Measurements from ENCODE around the gene STPG4. TPM values are rescaled to one million over a fixed set of nuclear protein-coding genes. Genes with fewer than 3 reads are reported as not detected.

The STPG4 gene
- total and polyA plus RNA-seq, 4 experiments from 2014 or later: 0.58 to 0.72 TPM; not detected in 2

DNA sequence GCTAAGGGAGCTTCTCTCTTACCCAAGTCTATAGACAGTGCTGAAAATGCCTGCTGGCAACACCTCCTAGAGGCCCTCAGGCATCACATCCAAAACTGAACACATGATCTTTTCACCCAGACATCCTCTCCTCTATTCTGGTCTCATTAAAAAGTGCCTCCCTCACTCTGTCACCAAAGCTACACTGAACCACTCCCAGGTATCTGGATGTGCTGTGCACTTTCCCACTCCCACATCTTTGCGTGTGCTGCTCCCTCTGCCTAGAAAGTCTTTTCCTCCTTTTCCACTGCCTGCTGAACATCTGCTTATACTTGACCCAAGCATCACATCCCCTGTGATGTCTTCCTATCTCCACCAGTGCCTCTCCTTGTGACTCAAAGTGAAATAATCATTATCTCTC is 26.1 kb upstream of the STPG4 start:
- Mint-ChIP-seq H3K4me1 (peaks cover 7 to 19% (median 11%) of the 10 kb centered on the region in 4 donors), H3K36me3 (peaks cover 0 to 9% of the 10 kb centered on the region in 2 donors), H3K27ac (peak overlapping the region in 2 of 7 donors; percentile 35 to 48), H3K4me3 (peak overlapping the region in 1 of 8 donors; percentile 35), H3K9me3 (peaks cover 0 to 5% (median 0%) of the 10 kb centered on the region in 8 donors), H3K27me3 (peaks cover 7 to 8% of the 10 kb centered on the region in 2 donors)
- Histone ChIP-seq H3K4me1 (ENCODE audit: insufficient read depth, low read length) (peaks cover 8% of the 10 kb centered on the region), H3K27ac (ENCODE audit: low read depth, low read length) (no peak overlapping the region), H3K4me3 (ENCODE audit: low read length in 2 of 2) (no peak overlapping the region), H3K9me3 (ENCODE audit: control insufficient read depth in 1 of 2, low read length in 2 of 2) (no peaks in the 10 kb centered on the region), H3K27me3 (ENCODE audit: insufficient read depth, low read length) (no peaks in the 10 kb centered on the region), H3K36me3 (ENCODE audit: insufficient read depth, low read length) (no peaks in the 10 kb centered on the region)
- ChIA-PET POLR2A (ENCODE audit: partially characterized antibody) (interaction anchor here (1.1 to 1.4 kb wide), 2 partner anchors 22 to 265 kb away, joined by 3 to 4 read pairs; no protein-coding TSS in a partner anchor), CTCF (ENCODE audit: partially characterized antibody) (no interaction called here)
- no peak for DNase-seq
- intact Hi-C loops (cut with micrococcal nuclease): no loop called here

- Mint-ChIP-seq H3K4me1 (peaks cover 7 to 23% (median 12%) of the 10 kb centered on the region in 4 donors), H3K27me3 (peaks cover 6 to 9% of the 10 kb centered on the region in 2 donors), H3K9me3 (peaks cover 0 to 8% (median 0%) of the 10 kb centered on the region in 8 donors), H3K4me3 (no peak overlapping the region), H3K27ac (peak overlapping the region in 1 of 7 donors; percentile 35), H3K36me3 (peaks cover 0 to 13% of the 10 kb centered on the region in 2 donors)
- intact Hi-C loops (cut with micrococcal nuclease): no loop called here
- H3K36me3 ChIP-seq (ENCODE audit: insufficient read depth, low read length): no peaks in the 10 kb centered on the region
- H3K9me3 ChIP-seq (ENCODE audit: control insufficient read depth in 1 of 2, low read length in 2 of 2): no peaks in the 10 kb centered on the region
- CTCF ChIA-PET (ENCODE audit: partially characterized antibody): no interaction called here
- H3K4me3 ChIP-seq (ENCODE audit: low read length in 2 of 2): no peak overlapping the region
- DNase-seq: no peak
- H3K27ac ChIP-seq (ENCODE audit: low read depth, low read length): no peak overlapping the region
- H3K4me1 ChIP-seq (ENCODE audit: insufficient read depth, low read length): peaks cover 8% of the 10 kb centered on the region
- H3K27me3 ChIP-seq (ENCODE audit: insufficient read depth, low read length): no peaks in the 10 kb centered on the region
- POLR2A ChIA-PET (ENCODE audit: partially characterized antibody): interaction anchor here (1.1 kb wide), 1 partner anchor 264 kb away, joined by 3 read pairs; no protein-coding TSS in a partner anchor
These were observed 25.4 kb upstream of the STPG4 start for GRCh38 chr2:47180531-47180930.

GRCh38 chr2:47179388-47179787 is 24.3 kb upstream of the STPG4 start:
- Mint-ChIP-seq H3K9me3 (peaks cover 0 to 12% (median 0%) of the 10 kb centered on the region in 8 donors), H3K27me3 (peaks cover 6 to 9% of the 10 kb centered on the region in 2 donors), H3K4me3 (no peak overlapping the region), H3K36me3 (peaks cover 0 to 22% of the 10 kb centered on the region in 2 donors), H3K4me1 (peaks cover 13 to 34% (median 19%) of the 10 kb centered on the region in 4 donors), H3K27ac (peak overlapping the region in 2 of 7 donors; percentile 67 to 72)
- Histone ChIP-seq H3K27me3 (ENCODE audit: insufficient read depth, low read length) (no peaks in the 10 kb centered on the region), H3K9me3 (ENCODE audit: control insufficient read depth in 1 of 2, low read length in 2 of 2) (no peaks in the 10 kb centered on the region), H3K36me3 (ENCODE audit: insufficient read depth, low read length) (no peaks in the 10 kb centered on the region), H3K27ac (ENCODE audit: low read depth, low read length) (no peak overlapping the region), H3K4me1 (ENCODE audit: insufficient read depth, low read length) (peaks cover 16% of the 10 kb centered on the region), H3K4me3 (ENCODE audit: low read length in 2 of 2) (no peak overlapping the region)
- DNase-seq: no peak
- intact Hi-C loops (cut with micrococcal nuclease): no loop called here
- POLR2A ChIA-PET (ENCODE audit: partially characterized antibody): interaction anchor here (1.0 kb wide), 1 partner anchor 15 kb away, joined by 3 read pairs; no protein-coding TSS in a partner anchor
- CTCF ChIA-PET (ENCODE audit: partially characterized antibody): interaction anchor here (0.7 to 1.2 kb wide), 2 partner anchors 15 to 93 kb away, joined by 3 to 4 read pairs; no protein-coding TSS in a partner anchor

- peaks cover 23 to 45% (median 28%) of the 10 kb centered on the region in 4 donors for H3K4me1 Mint-ChIP-seq
- H3K36me3 ChIP-seq (ENCODE audit: insufficient read depth, low read length): no peaks in the 10 kb centered on the region
- ChIA-PET POLR2A (ENCODE audit: partially characterized antibody) (interaction anchor here (1.0 kb wide), 1 partner anchor 14 kb away, joined by 3 read pairs; no protein-coding TSS in a partner anchor), CTCF (ENCODE audit: partially characterized antibody) (interaction anchor here (1.2 kb wide), 1 partner anchor 14 kb away, joined by 3 read pairs; no protein-coding TSS in a partner anchor)
- peak overlapping the region in 4 of 7 donors; percentile 24 to 100 (median 100) for H3K27ac Mint-ChIP-seq
- H3K4me1 ChIP-seq (ENCODE audit: insufficient read depth, low read length): peaks cover 26% of the 10 kb centered on the region
- H3K27me3 ChIP-seq (ENCODE audit: insufficient read depth, low read length): no peaks in the 10 kb centered on the region
- H3K36me3 Mint-ChIP-seq: peaks cover 0 to 22% of the 10 kb centered on the region in 2 donors
- H3K27ac ChIP-seq (ENCODE audit: low read depth, low read length): no peak overlapping the region
- peaks cover 4 to 9% of the 10 kb centered on the region in 2 donors for H3K27me3 Mint-ChIP-seq
- H3K9me3 Mint-ChIP-seq: peaks cover 0 to 12% (median 0%) of the 10 kb centered on the region in 8 donors
- intact Hi-C loops (cut with micrococcal nuclease): no loop called here
- DNase-seq: no peak
- no peak overlapping the region for H3K4me3 Mint-ChIP-seq
- no peak overlapping the region for H3K4me3 ChIP-seq (ENCODE audit: low read length in 2 of 2)
- H3K9me3 ChIP-seq (ENCODE audit: control insufficient read depth in 1 of 2, low read length in 2 of 2): no peaks in the 10 kb centered on the region
These were observed 23.2 kb upstream of the STPG4 start for GRCh38 chr2:47178341-47178740.

- H3K4me3 Mint-ChIP-seq: peak overlapping the region; percentile 94 to 100 (median 100)
- H3K27ac Mint-ChIP-seq: peak overlapping the region; percentile 99 to 100 (median 100)
- peaks cover 0 to 25% of the 10 kb centered on the region in 2 donors for H3K36me3 Mint-ChIP-seq
- POLR2A ChIA-PET (ENCODE audit: partially characterized antibody): no interaction called here
- H3K27me3 Mint-ChIP-seq: peaks cover 4 to 9% of the 10 kb centered on the region in 2 donors
- peaks cover 0 to 12% (median 0%) of the 10 kb centered on the region in 8 donors for H3K9me3 Mint-ChIP-seq
- Histone ChIP-seq H3K4me3 (ENCODE audit: low read length in 2 of 2) (peak overlapping the region; percentile 82 to 96), H3K36me3 (ENCODE audit: insufficient read depth, low read length) (no peaks in the 10 kb centered on the region), H3K27me3 (ENCODE audit: insufficient read depth, low read length) (no peaks in the 10 kb centered on the region), H3K4me1 (ENCODE audit: insufficient read depth, low read length) (peaks cover 39% of the 10 kb centered on the region), H3K27ac (ENCODE audit: low read depth, low read length) (peak overlapping the region; percentile 99), H3K9me3 (ENCODE audit: control insufficient read depth in 1 of 2, low read length in 2 of 2) (no peaks in the 10 kb centered on the region)
- no peak for DNase-seq
- peaks cover 33 to 57% (median 40%) of the 10 kb centered on the region in 4 donors for H3K4me1 Mint-ChIP-seq
- intact Hi-C loops (cut with micrococcal nuclease): no loop called here
- CTCF ChIA-PET (ENCODE audit: partially characterized antibody): no interaction called here
These were observed 22.0 kb upstream of the STPG4 start for GRCh38 chr2:47177043-47177565.

GRCh38 chr2:47174733-47175361 is 19.7 kb upstream of the STPG4 start:
- Histone ChIP-seq H3K9me3 (ENCODE audit: control insufficient read depth in 1 of 2, low read length in 2 of 2) (no peaks in the 10 kb centered on the region), H3K4me1 (ENCODE audit: insufficient read depth, low read length) (peaks cover 61% of the 10 kb centered on the region), H3K27ac (ENCODE audit: low read depth, low read length) (peak overlapping the region; percentile 99), H3K4me3 (ENCODE audit: low read length in 2 of 2) (peak overlapping the region; percentile 67 to 87), H3K27me3 (ENCODE audit: insufficient read depth, low read length) (no peaks in the 10 kb centered on the region), H3K36me3 (ENCODE audit: insufficient read depth, low read length) (peaks cover 1% of the 10 kb centered on the region)
- peak; percentile 35 to 73 (median 51) for DNase-seq
- CTCF ChIA-PET (ENCODE audit: partially characterized antibody): no interaction called here
- H3K9me3 Mint-ChIP-seq: peaks cover 0 to 12% (median 0%) of the 10 kb centered on the region in 8 donors
- POLR2A ChIA-PET (ENCODE audit: partially characterized antibody): no interaction called here
- peaks cover 0 to 40% of the 10 kb centered on the region in 2 donors for H3K36me3 Mint-ChIP-seq
- H3K4me1 Mint-ChIP-seq: peaks cover 46 to 80% (median 60%) of the 10 kb centered on the region in 4 donors
- H3K27me3 Mint-ChIP-seq: peaks cover 0 to 9% of the 10 kb centered on the region in 2 donors
- peak overlapping the region; percentile 92 to 100 (median 98) for H3K27ac Mint-ChIP-seq
- H3K4me3 Mint-ChIP-seq: peak overlapping the region; percentile 91 to 97 (median 95)
- intact Hi-C loops (cut with micrococcal nuclease): no loop called here
